ENCODE measurements around the gene GPRIN3.
"Not testable (repeated sequence)": the region's sequence is repeated elsewhere in the genome, so short reads cannot be mapped to it uniquely, and the experiment has no call there.

GPRIN3 gene

DNA sequence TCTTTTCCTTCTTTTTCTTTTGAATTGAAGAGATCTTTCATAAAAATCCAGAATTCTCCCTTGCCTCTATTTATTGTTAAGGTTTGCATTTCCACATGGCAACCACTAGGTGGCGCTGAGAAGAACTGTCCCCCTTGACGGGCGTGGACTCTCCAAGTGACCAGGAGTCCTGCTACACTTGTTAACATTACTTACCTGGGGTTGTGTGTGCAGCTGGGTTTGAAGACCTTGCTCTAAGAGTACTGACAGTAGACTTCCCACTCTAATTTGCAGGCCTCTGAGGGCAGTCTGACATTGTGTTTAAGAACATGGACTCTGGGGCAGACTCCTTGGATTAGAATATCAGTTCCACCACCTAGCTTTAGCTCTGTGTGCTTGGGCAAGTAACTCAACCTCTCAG, 52.8 kb downstream of the GPRIN3 start:
- DNase-seq (ENCODE audit: low spot score): peak; percentile 35

DNA sequence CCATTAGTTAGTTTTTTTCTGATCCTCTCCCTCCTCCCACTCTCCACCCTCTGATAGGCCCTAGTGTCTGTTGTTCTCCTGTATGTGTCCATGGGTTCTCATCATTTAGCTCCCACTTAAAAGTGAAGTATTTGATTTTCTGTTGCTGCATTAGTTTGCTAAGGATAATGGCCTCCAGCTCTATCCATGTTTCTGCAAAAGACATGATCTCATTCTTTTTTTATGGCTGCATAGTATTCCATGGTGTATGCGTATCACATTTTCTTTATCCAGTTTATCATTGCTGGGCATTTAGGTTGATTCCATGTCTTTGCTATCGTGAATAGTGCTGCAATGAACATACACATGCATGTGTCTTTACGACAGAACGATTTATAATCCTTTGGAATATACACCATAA, 53.3 kb downstream of the GPRIN3 start:
- not testable (repeated sequence) for DNase-seq (ENCODE audit: low spot score)

DNA sequence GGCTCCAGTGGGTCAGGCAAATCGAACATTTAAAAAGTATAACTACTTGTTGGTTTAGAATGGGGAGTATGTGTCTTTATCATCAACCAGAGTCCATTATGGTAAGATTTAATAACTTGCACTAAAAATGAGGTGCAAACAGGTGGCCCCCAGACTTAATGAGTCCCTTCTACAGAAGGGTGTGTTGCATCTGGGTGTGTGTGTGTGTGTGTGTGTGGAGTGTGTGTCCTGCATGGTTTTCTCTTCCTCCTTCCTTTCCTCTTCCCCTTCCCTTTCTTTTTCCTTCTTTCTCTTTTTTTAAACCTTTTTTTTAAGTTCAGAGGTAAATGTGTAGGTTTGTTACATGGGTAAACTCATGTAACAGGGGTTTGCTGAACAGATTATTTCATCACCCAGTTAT, 53.7 kb downstream of the GPRIN3 start:
- DNase-seq (ENCODE audit: low spot score): no peak

DNA sequence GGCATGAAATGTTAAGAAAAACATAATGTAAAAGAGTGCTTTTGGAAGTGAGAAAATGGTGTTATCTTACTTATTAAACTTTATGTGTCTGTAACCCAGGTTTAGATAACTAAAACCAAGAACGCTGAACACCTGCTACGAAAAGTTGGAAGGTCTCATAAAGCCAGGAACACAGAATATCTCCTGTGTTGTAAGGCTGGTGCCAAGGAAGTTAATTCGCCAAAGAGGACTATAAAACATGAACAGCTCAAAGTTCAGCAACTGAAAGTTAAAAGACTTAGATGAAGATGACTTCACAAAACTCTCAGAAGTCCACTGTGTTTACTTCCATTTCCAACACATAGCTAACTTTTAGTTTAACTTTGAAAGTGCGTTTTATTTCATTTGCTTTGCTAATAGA, 54.3 kb downstream of the GPRIN3 start:
- DNase-seq (ENCODE audit: low spot score): no peak

DNA sequence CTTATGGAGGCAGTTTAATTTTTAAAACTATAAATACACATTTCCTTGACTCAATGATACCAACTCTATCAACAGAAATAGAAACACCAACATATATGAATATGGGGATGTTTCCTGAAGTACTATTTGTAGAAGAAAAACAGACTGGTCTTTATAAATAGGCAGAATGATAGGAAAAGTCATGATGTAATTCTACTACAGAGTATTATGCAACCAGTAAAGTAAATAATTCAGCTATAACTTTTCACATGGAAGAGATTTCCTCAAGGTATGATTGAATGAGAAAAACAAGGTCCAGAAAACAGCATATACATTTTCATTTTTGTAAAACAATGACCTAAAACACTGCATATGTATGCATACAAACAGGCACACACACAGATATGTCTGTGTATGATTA, 56.2 kb downstream of the GPRIN3 start:
- DNase-seq (ENCODE audit: low spot score): no peak

- DNase-seq (ENCODE audit: low spot score): no peak
Observed at GRCh38 chr4:89249716-89250361, 57.8 kb downstream of the GPRIN3 start.

- DNase-seq (ENCODE audit: low spot score): no peak
Observed at GRCh38 chr4:89249313-89249712, 58.3 kb downstream of the GPRIN3 start.

GRCh38 chr4:89248879-89249281, 58.7 kb downstream of the GPRIN3 start:
- no peak for DNase-seq (ENCODE audit: low spot score)

DNA sequence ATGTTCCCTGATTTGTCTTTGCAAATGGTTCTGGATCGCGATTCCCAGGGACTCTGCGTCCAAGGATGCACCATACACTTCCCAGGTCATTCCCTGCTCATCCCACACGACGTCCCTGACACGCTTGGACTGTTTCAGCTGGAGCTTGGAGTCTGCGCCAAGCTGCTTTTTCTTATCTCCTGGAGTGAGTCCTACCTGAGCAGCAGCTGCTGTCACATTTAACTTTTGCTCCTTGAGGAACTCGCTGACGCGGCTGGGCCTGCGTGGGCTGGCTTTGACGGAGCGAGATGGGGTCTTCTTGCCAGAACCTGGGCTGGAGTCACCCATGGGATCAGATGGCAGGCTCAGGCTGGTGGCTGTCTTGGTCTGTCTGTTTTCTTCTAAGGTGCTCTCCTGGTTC, 59.6 kb downstream of the GPRIN3 start:
- DNase-seq (ENCODE audit: low spot score): no peak

GRCh38 chr4:89245459-89245858, 62.1 kb downstream of the GPRIN3 start:
- DNase-seq (ENCODE audit: low spot score): no peak

- DNase-seq (ENCODE audit: low spot score): no peak
Observed at GRCh38 chr4:89243733-89244252, 63.8 kb downstream of the GPRIN3 start.

DNA sequence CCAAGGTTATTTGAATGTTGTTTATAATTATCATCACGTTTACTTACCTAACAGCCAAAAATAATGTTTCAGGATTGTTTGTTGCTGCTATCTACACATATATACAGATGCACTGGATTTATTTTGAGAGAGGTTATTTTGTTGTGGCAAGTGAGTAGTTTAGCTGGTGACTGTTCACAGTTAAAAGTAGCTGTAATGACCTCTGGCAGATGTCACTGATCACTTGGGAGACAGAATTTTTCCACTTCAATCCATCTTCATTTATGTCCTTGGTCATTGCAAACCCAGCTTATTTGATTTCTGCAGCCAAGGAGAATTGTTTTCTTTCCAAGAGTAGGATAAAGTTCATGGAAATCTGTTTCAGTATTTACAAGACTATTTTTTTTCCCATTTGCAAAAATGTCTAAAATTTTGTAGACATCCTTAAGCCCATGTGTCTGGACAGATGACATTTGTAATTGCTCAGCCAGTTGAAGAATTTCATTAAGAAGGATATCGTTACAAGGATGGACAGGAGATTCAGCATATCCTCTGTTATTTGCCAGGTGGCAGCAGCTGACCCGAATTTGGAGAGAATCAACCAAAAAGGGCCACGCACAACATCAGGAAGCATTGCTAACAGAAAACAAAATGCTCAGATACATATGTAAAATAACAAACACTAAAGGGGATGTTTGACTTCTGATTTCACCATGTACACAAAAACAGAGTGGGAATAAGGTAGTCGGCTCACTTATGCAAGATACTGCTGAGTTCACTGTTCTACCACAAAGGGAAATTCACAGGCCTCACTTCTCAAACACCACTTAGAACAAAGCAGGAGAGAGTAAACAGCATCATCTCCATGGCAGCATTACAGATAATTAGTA, 64.5 kb downstream of the GPRIN3 start:
- DNase-seq (ENCODE audit: low spot score): no peak

- no peak for DNase-seq (ENCODE audit: low spot score)
Observed at GRCh38 chr4:89242216-89242615, 65.4 kb downstream of the GPRIN3 start.

DNA sequence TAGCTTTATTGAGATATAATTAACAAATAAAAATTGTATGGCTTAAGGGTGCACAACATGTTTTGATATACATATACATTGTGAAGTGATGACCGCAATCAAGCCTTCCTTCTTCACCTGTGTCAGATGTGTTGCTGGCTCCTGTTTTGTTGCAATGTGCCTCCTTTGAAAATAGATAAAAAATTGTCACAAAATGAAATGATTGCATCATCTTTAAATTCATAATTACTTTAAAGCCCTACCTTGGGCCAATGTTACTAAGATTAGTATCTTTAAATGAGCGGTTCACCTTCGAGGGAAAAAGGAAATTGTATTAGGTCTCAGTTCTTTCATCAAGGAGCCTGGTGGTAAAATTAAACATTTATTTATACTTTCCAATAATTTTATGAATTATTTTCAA, 77.3 kb downstream of the GPRIN3 start:
- DNase-seq (ENCODE audit: low spot score): no peak

- peak; percentile 78 for DNase-seq (ENCODE audit: low spot score)
Observed at GRCh38 chr4:89226665-89227574, 80.7 kb downstream of the GPRIN3 start.

DNA sequence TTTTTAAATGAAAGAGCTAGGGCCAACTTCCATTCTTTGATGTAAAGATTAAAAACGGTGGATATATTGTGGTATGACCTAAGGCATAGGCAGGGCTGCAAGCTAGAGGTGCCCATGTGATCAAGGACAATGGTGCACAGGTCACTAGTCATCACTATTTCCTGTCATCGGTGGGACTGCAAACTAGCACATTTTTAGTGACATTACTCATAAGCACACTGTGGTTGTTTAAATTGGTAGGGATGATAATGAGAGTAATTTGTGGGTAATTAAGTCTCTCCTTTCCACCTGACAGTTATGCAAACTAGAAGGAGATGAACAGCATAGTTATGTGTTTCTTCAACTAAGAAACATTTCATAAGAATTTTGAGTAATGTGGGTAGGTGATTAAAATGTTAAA, 85.4 kb downstream of the GPRIN3 start:
- DNase-seq (ENCODE audit: low spot score): peak; percentile 54

GRCh38 chr4:89221167-89221867, 86.3 kb downstream of the GPRIN3 start:
- no peak for DNase-seq (ENCODE audit: low spot score)

- DNase-seq (ENCODE audit: low spot score): no peak
Observed at GRCh38 chr4:89218587-89218986, 89.0 kb downstream of the GPRIN3 start.

GRCh38 chr4:89217604-89218003, 90.0 kb downstream of the GPRIN3 start:
- DNase-seq (ENCODE audit: low spot score): no peak

DNA sequence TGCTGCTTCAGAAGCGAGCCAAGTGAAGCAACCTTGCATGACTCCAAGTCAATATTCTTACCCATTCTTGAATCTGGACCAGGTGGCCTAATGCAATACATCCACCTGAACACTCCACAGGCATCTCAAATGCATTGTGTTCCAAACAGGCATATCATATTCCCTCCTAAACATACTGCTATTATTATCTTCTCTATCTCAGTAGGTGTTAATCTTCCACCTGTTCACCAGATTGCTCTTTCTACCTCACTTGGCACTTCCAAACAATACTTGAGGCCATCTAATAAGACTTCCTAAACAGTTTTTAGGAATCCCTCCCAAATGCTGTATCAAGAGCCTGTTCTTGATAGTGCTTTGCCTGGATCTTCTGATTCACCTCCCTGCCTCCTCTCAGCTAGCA, 90.7 kb downstream of the GPRIN3 start:
- DNase-seq (ENCODE audit: low spot score): no peak

GRCh38 chr4:89216422-89216821, 91.2 kb downstream of the GPRIN3 start:
- DNase-seq (ENCODE audit: low spot score): no peak

- no peak for DNase-seq (ENCODE audit: low spot score)
Observed at GRCh38 chr4:89215736-89216135, 91.9 kb downstream of the GPRIN3 start.
